Loucy (cell line): ENCODE results near the gene GSK3B.

Experiments
- CTCF ChIP-seq: fragments of 200-600 bp; sonication (generic); conservative IDR thresholded peaks from 2 replicates; pipeline ENCODE4 v1.5.1; 2014; ENCODE audit warnings: mild to moderate bottlenecking, antibody characterized with exemption, low read length
- EZH2phosphoT487 ChIP-seq: fragments of 200-600 bp; IDR thresholded peaks from 2 replicates; pipeline ENCODE4 v1.6.1; 2018; ENCODE audit warnings: antibody characterized with exemption, mild to moderate bottlenecking, moderate library complexity, borderline replicate concordance

- TF ChIP-seq CTCF (no peak), EZH2phosphoT487 (no peak)
Observed at GRCh38 chr3:119782460-119782859, 311.8 kb downstream of the GSK3B start.
